HepG2 (cell line): ENCODE measurements around the gene GLUD1. TPM values are rescaled to one million over a fixed set of nuclear protein-coding genes. Genes with fewer than 3 reads are reported as not detected.
A peak's percentile ranks its signal among the peaks of the same experiment; 100 is the strongest.

Experiments used
- ARNT2 ChIP-seq: sonication (generic); formaldehyde crosslinking; IDR thresholded peaks from 2 replicates; pipeline ENCODE4 v1.8.0; 2022; ENCODE audit warnings: mild to moderate bottlenecking, low read depth, missing genetic modification reagents, moderate library complexity
- KLF12 ChIP-seq: sonication (generic); formaldehyde crosslinking; IDR thresholded peaks from 2 replicates; pipeline ENCODE4 v1.4.0; 2020; ENCODE audit warnings: missing genetic modification reagents, borderline replicate concordance
- NCOR1 ChIP-seq: fragments of 200-600 bp; sonication (generic); IDR thresholded peaks from 2 replicates; pipeline ENCODE4 v1.7.0; 2017; ENCODE audit warnings: antibody characterized with exemption, low read length, borderline replicate concordance
- NR2F6 ChIP-seq, 2 experiments: IDR thresholded peaks; 2 replicates each; pipeline ENCODE4 v1.6.1; 2016; ENCODE audit warnings: antibody characterized with exemption in 1 of 2, mild to moderate bottlenecking in 1 of 2
- SPEN ChIP-seq: sonication (generic); formaldehyde crosslinking; IDR thresholded peaks from 2 replicates; pipeline ENCODE4 v1.5.1; 2020; ENCODE audit warnings: low read depth, mild to moderate bottlenecking, missing genetic modification reagents
- ZMYM4 ChIP-seq: sonication (generic); formaldehyde crosslinking; IDR thresholded peaks from 2 replicates; pipeline ENCODE4 v1.8.1; 2023; ENCODE audit warnings: mild to moderate bottlenecking, missing genetic modification reagents
- ZNF292 ChIP-seq: sonication (generic); formaldehyde crosslinking; IDR thresholded peaks from 2 replicates; pipeline ENCODE4 v1.8.1; 2022; ENCODE audit warnings: mild to moderate bottlenecking, low read depth, missing genetic modification reagents, borderline replicate concordance
- ZNF441 ChIP-seq: sonication (generic); formaldehyde crosslinking; IDR thresholded peaks from 2 replicates; pipeline ENCODE4 v1.7.0; 2021; ENCODE audit warnings: missing genetic modification reagents, borderline replicate concordance
- ZNF530 ChIP-seq: sonication (generic); formaldehyde crosslinking; IDR thresholded peaks from 2 replicates; pipeline ENCODE4 v1.5.0; 2020; ENCODE audit warnings: low read depth, mild to moderate bottlenecking, missing genetic modification reagents
- ZNF570 ChIP-seq: sonication (generic); formaldehyde crosslinking; IDR thresholded peaks from 2 replicates; pipeline ENCODE4 v1.4.0; 2020; ENCODE audit warnings: mild to moderate bottlenecking, missing genetic modification reagents, borderline replicate concordance
- ZNF790 ChIP-seq: sonication (generic); formaldehyde crosslinking; IDR thresholded peaks from 2 replicates; pipeline ENCODE4 v1.8.0; 2022; ENCODE audit warnings: missing genetic modification reagents, mild to moderate bottlenecking, borderline replicate concordance
- polyA plus RNA-seq, 8 experiments: library from polyadenylated mRNA; depleted of rRNA in 3 of 8; stranded (reverse) in 7 of 8; unstranded in 1 of 8; fragments of >200 nt; fragmentation: Illumina TruSeq in 4 of 8; extraction: Trizol in 4 of 8; gene quantifications; 2 replicates each; pipeline versions ENCODE4 v1.2.1 to v1.2.3, GENCODE V29; 2011 to 2016; ENCODE audit warnings: low read depth in 4 of 8, missing spikeins in 1 of 8, mixed read lengths in 1 of 8; ENCODE audit not compliant: insufficient read depth in 1 of 8
- total RNA-seq, 5 experiments: library from RNA; depleted of rRNA; stranded (reverse); fragments of >200 nt; fragmentation: Illumina TruSeq; extraction: Trizol; gene quantifications; 2 replicates each; pipeline ENCODE4 v1.2.3, GENCODE V29; 2016; ENCODE audit warnings: low read depth in 1 of 5
- TF ChIP-seq, protein P1 (sequence below): IDR thresholded peaks from 2 replicates; pipeline ENCODE4 v1.6.1; 2016; ENCODE audit warnings: mild to moderate bottlenecking
- TF ChIP-seq, protein P2 (sequence below): sonication (generic); formaldehyde crosslinking; IDR thresholded peaks from 2 replicates; pipeline ENCODE4 v1.4.0; 2020; ENCODE audit warnings: missing genetic modification reagents, borderline replicate concordance
- TF ChIP-seq, protein P3 (sequence below): IDR thresholded peaks from 2 replicates; pipeline ENCODE4 v1.6.1; 2016; ENCODE audit warnings: missing compliant biosample characterization, missing genetic modification reagents, borderline replicate concordance
- TF ChIP-seq, protein P4 (sequence below): sonication (generic); formaldehyde crosslinking; IDR thresholded peaks from 2 replicates; pipeline ENCODE4 v1.9.0; 2021; ENCODE audit warnings: missing genetic modification reagents, mild to moderate bottlenecking, borderline replicate concordance
- TF ChIP-seq, protein P5 (sequence below): sonication (generic); formaldehyde crosslinking; IDR thresholded peaks from 2 replicates; pipeline ENCODE4 v1.4.0; 2020; ENCODE audit warnings: mild to moderate bottlenecking, missing genetic modification reagents

Gene GLUD1
- total and polyA plus RNA-seq, 2 of the 13 experiments (the other 11 are each of a cell fraction or from before 2014, with no cell fraction given) = 301 to 798 TPM

DNA sequence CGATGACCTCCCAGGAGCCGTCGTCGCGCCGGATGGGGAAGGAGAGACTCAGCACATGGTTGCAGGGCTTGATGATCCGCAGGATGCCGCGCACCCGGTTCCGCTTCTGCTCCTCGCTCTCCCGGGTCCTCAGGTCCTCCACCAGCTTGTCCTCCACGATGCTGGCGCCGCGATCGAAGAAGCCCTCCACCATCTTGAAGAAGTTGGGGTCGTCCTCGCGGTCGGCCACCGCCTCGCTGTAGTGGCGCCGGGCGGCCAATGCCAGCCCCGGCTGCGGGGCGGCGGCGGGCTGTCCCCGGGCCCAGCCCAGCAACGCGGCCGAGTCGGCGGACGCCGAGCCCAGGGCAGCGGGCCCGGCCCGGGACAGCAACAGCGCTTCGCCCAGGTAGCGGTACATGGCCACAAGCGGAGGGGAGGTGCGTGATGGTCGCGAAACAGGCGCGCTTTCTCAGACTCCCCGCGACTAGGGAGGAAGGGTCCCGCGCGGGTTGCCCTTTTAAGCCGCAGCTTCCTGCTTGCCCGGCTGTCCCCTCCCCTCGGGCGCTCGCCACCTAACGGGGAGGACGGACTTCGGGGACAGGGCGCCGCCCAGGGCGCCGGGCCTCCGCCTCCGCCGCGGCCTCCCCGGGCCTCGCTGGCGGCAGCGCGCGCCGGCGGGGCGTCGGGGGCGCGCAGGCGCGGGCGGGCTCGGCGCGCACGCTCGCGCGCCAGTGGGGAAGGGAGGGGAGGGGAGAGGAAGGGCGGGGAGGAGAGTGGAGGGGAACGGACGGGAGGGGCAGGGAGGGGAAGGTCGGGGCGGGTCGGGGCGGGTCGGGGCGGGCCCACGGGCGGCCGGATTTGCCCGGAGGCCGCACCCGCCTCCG, at the start of gene GLUD1, which contains the start of gene SHLD2 (continued):
- 0 out of 2 replicates have a peak, but pooled peaks have one; percentile 77 for TF ChIP-seq ZNF790 (CRISPR knock-in tag)
- TF ChIP-seq, protein P1, sequence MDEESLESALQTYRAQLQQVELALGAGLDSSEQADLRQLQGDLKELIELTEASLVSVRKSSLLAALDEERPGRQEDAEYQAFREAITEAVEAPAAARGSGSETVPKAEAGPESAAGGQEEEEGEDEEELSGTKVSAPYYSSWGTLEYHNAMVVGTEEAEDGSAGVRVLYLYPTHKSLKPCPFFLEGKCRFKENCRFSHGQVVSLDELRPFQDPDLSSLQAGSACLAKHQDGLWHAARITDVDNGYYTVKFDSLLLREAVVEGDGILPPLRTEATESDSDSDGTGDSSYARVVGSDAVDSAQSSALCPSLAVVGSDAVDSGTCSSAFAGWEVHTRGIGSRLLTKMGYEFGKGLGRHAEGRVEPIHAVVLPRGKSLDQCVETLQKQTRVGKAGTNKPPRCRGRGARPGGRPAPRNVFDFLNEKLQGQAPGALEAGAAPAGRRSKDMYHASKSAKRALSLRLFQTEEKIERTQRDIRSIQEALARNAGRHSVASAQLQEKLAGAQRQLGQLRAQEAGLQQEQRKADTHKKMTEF (CRISPR knock-in tag) = no peak
- TF ChIP-seq KLF12 (CRISPR knock-in tag) = 0 out of 2 replicates have a peak, but pooled peaks have one; percentile 22
- no peak for TF ChIP-seq ZNF530
- TF ChIP-seq ZNF441 (CRISPR knock-in tag) = peak; percentile 62; the same call in 1 of the 2 replicates
- peak; percentile 74; the same call in 1 of the 2 replicates for TF ChIP-seq ARNT2
- TF ChIP-seq, protein P2, sequence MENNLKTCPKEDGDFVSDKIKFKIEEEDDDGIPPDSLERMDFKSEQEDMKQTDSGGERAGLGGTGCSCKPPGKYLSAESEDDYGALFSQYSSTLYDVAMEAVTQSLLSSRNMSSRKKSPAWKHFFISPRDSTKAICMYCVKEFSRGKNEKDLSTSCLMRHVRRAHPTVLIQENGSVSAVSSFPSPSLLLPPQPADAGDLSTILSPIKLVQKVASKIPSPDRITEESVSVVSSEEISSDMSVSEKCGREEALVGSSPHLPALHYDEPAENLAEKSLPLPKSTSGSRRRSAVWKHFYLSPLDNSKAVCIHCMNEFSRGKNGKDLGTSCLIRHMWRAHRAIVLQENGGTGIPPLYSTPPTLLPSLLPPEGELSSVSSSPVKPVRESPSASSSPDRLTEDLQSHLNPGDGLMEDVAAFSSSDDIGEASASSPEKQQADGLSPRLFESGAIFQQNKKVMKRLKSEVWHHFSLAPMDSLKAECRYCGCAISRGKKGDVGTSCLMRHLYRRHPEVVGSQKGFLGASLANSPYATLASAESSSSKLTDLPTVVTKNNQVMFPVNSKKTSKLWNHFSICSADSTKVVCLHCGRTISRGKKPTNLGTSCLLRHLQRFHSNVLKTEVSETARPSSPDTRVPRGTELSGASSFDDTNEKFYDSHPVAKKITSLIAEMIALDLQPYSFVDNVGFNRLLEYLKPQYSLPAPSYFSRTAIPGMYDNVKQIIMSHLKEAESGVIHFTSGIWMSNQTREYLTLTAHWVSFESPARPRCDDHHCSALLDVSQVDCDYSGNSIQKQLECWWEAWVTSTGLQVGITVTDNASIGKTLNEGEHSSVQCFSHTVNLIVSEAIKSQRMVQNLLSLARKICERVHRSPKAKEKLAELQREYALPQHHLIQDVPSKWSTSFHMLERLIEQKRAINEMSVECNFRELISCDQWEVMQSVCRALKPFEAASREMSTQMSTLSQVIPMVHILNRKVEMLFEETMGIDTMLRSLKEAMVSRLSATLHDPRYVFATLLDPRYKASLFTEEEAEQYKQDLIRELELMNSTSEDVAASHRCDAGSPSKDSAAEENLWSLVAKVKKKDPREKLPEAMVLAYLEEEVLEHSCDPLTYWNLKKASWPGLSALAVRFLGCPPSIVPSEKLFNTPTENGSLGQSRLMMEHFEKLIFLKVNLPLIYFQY (CRISPR knock-in tag) = no peak
- no peak for TF ChIP-seq NR2F6 (IDR thresholded peaks at IDR 0.05)
- peak; percentile 32; the same call in 1 of the 2 replicates for TF ChIP-seq NR2F6 (CRISPR knock-in tag; IDR thresholded peaks at IDR 0.05)
- no peak for TF ChIP-seq ZNF292
- no peak for TF ChIP-seq NCOR1
- TF ChIP-seq, protein P3, sequence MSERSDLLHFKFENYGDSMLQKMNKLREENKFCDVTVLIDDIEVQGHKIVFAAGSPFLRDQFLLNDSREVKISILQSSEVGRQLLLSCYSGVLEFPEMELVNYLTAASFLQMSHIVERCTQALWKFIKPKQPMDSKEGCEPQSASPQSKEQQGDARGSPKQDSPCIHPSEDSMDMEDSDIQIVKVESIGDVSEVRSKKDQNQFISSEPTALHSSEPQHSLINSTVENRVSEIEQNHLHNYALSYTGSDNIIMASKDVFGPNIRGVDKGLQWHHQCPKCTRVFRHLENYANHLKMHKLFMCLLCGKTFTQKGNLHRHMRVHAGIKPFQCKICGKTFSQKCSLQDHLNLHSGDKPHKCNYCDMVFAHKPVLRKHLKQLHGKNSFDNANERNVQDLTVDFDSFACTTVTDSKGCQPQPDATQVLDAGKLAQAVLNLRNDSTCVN = no peak
- TF ChIP-seq, protein P4, sequence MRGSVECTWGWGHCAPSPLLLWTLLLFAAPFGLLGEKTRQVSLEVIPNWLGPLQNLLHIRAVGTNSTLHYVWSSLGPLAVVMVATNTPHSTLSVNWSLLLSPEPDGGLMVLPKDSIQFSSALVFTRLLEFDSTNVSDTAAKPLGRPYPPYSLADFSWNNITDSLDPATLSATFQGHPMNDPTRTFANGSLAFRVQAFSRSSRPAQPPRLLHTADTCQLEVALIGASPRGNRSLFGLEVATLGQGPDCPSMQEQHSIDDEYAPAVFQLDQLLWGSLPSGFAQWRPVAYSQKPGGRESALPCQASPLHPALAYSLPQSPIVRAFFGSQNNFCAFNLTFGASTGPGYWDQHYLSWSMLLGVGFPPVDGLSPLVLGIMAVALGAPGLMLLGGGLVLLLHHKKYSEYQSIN (CRISPR knock-in tag) = no peak
- TF ChIP-seq ZMYM4 (CRISPR knock-in tag) = peak; percentile 87
- TF ChIP-seq SPEN (CRISPR knock-in tag) = peak; percentile 42
- TF ChIP-seq, protein P5, sequence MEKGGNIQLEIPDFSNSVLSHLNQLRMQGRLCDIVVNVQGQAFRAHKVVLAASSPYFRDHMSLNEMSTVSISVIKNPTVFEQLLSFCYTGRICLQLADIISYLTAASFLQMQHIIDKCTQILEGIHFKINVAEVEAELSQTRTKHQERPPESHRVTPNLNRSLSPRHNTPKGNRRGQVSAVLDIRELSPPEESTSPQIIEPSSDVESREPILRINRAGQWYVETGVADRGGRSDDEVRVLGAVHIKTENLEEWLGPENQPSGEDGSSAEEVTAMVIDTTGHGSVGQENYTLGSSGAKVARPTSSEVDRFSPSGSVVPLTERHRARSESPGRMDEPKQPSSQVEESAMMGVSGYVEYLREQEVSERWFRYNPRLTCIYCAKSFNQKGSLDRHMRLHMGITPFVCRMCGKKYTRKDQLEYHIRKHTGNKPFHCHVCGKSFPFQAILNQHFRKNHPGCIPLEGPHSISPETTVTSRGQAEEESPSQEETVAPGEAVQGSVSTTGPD (CRISPR knock-in tag) = no peak
- TF ChIP-seq ZNF570 (CRISPR knock-in tag) = no peak
